Esophagus muscularis mucosa (tissue), 4 donors: ENCODE measurements around the gene MSANTD4. TPM values are rescaled to one million over a fixed set of nuclear protein-coding genes. Genes with fewer than 3 reads are reported as not detected.
A peak's percentile ranks its signal among the peaks of the same experiment; 100 is the strongest.

Experiments
- DNase-seq: peaks from one replicate; pipeline ENCODE4 v3.0.0-alpha.2; 2017; ENCODE audit errors: extremely low spot score
- H3K27ac ChIP-seq, 4 donors: fragments of 200-600 bp; sonication (generic); replicated peaks in 1 of 4; 1 replicate in 3 of 4; 2 replicates in 1 of 4; pipeline ENCODE4 v1.5.1; 2016 to 2019; ENCODE audit warnings: mild to moderate bottlenecking in 1 of 4
- H3K27me3 ChIP-seq, 4 donors: fragments of 200-600 bp; sonication (generic); one replicate each; pipeline versions ENCODE4 v1.5.1 to v1.6.0; 2016 to 2019
- H3K36me3 ChIP-seq, 4 donors: fragments of 200-600 bp; sonication (generic); one replicate each; pipeline ENCODE4 v1.5.1; 2016 to 2019
- H3K4me1 ChIP-seq, 4 donors: fragments of 200-600 bp; sonication (generic); one replicate each; pipeline ENCODE4 v1.5.1; 2016 to 2019
- H3K4me3 ChIP-seq, 4 donors: fragments of 200-600 bp; sonication (generic); 1 replicate in 2 of 4; 2 replicates in 2 of 4; pipeline ENCODE4 v1.5.1; 2016 to 2019; ENCODE audit warnings: mild to moderate bottlenecking in 4 of 4, moderate library complexity in 1 of 4
- H3K9me3 ChIP-seq, 4 donors: fragments of 200-600 bp; sonication (generic); 1 replicate in 3 of 4; 2 replicates in 1 of 4; pipeline ENCODE4 v1.5.1; 2016 to 2019
- EP300 ChIP-seq: sonication (generic); formaldehyde crosslinking; IDR thresholded peaks from one replicate; pipeline ENCODE4 v1.6.1; 2017; ENCODE audit warnings: antibody characterized with exemption
- POLR2A ChIP-seq: fragments of 450-650 bp; IDR thresholded peaks from one replicate; pipeline ENCODE4 v1.6.1; 2017; ENCODE audit warnings: antibody characterized with exemption, moderate library complexity, mild to moderate bottlenecking, low read depth
- POLR2AphosphoS5 ChIP-seq, 2 donors: sonication (generic); formaldehyde crosslinking; IDR thresholded peaks; one replicate each; pipeline ENCODE4 v1.6.1; 2017; ENCODE audit warnings: antibody characterized with exemption in 2 of 2
- WGBS: methylation state at CpG from one replicate; pipeline ENCODE4 v1.1.5; 2018; 5-methylcytosine and 5-hydroxymethylcytosine counted together
- intact Hi-C: fragments of 100-400 bp; cut with DNase I; formaldehyde crosslinking; loops from one replicate; pipeline ENCODE4 v1.15.1; 2023
- total RNA-seq, 4 donors: library from RNA; depleted of rRNA; stranded (reverse); fragments of >200 nt; gene quantifications; one replicate each; pipeline versions ENCODE4 v1.1.0 to v1.2.1, GENCODE V29; 2016
- TF ChIP-seq, protein P1 (sequence below), 3 experiments: fragments of 200-600 bp in 2 of 3; fragments of 450-650 bp in 1 of 3; sonication (generic) in 2 of 3; IDR thresholded peaks; one replicate each; pipeline ENCODE4 v1.5.1; 2017 to 2019; ENCODE audit warnings: antibody characterized with exemption in 3 of 3, mild to moderate bottlenecking in 2 of 3, moderate library complexity in 1 of 3

The MSANTD4 gene
- total RNA-seq, 4 donors from 2014 or later, result 22.5 to 32.8 (median 25.6) TPM

GRCh38 chr11:106047631-106048030 lies 25.6 kb upstream of the MSANTD4 start:
- intact Hi-C loops, result no loop called here
- H3K9me3 ChIP-seq, result no peaks in the 10 kb centered on the region
- DNase-seq, result no peak
- no peaks in the 10 kb centered on the region for H3K27me3 ChIP-seq
- H3K4me1 ChIP-seq, result peaks cover 5 to 30% (median 10%) of the 10 kb centered on the region in 4 donors
- no peak overlapping the region for H3K4me3 ChIP-seq
- H3K36me3 ChIP-seq, result no peaks in the 10 kb centered on the region
- TF ChIP-seq EP300, result no peak
- no peak for TF ChIP-seq POLR2AphosphoS5 (IDR thresholded peaks at IDR 0.05)
- TF ChIP-seq, protein P1, sequence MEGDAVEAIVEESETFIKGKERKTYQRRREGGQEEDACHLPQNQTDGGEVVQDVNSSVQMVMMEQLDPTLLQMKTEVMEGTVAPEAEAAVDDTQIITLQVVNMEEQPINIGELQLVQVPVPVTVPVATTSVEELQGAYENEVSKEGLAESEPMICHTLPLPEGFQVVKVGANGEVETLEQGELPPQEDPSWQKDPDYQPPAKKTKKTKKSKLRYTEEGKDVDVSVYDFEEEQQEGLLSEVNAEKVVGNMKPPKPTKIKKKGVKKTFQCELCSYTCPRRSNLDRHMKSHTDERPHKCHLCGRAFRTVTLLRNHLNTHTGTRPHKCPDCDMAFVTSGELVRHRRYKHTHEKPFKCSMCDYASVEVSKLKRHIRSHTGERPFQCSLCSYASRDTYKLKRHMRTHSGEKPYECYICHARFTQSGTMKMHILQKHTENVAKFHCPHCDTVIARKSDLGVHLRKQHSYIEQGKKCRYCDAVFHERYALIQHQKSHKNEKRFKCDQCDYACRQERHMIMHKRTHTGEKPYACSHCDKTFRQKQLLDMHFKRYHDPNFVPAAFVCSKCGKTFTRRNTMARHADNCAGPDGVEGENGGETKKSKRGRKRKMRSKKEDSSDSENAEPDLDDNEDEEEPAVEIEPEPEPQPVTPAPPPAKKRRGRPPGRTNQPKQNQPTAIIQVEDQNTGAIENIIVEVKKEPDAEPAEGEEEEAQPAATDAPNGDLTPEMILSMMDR (IDR thresholded peaks at IDR 0.05), result no peak
- TF ChIP-seq POLR2A, result no peak
- H3K27ac ChIP-seq, result peak overlapping the region in 3 of 4 donors; percentile 4 to 51 (median 38)

- no peak overlapping the region for H3K27ac ChIP-seq
- no peaks in the 10 kb centered on the region for H3K36me3 ChIP-seq
- no peaks in the 10 kb centered on the region for H3K9me3 ChIP-seq
- intact Hi-C loops, result no loop called here
- TF ChIP-seq, protein P1 (IDR thresholded peaks at IDR 0.05), result no peak
- no peak for TF ChIP-seq POLR2AphosphoS5 (IDR thresholded peaks at IDR 0.05)
- TF ChIP-seq POLR2A, result no peak
- TF ChIP-seq EP300, result no peak
- DNase-seq, result no peak
- H3K27me3 ChIP-seq, result no peaks in the 10 kb centered on the region
- H3K4me3 ChIP-seq, result no peak overlapping the region
- peaks cover 5 to 21% (median 10%) of the 10 kb centered on the region in 4 donors for H3K4me1 ChIP-seq
These were observed 21.5 kb upstream of the MSANTD4 start for GRCh38 chr11:106043540-106043939.

DNA sequence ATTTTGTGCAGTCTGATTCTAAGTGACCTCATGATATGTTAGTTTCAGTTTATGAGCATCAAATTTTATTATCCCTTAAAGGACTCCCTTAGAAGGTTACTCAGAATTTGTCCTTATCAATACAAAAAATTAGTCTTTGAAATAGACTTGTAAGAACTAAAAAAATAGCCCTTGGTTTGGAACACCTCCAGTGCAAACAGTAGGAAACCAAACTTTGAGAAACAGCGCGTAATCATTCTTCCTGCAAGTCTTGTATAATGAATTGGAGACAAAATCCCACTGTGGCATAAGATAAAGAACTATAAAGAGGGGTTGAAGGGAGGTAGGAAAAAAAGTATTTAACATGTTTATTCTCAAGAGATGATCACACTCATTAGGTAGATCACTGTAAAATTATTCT lies 10.8 kb upstream of the MSANTD4 start:
- Histone ChIP-seq H3K27me3 (no peaks in the 10 kb centered on the region), H3K9me3 (no peaks in the 10 kb centered on the region), H3K27ac (no peak overlapping the region), H3K4me1 (no peaks in the 10 kb centered on the region), H3K4me3 (no peak overlapping the region), H3K36me3 (no peaks in the 10 kb centered on the region)
- 79% methylated on average over 2 of the region's 2 CpGs for WGBS
- no peak for DNase-seq
- intact Hi-C loops, result no loop called here
- no peak for TF ChIP-seq POLR2AphosphoS5 (IDR thresholded peaks at IDR 0.05)
- TF ChIP-seq, protein P1 (IDR thresholded peaks at IDR 0.05), result no peak

GRCh38 chr11:106031936-106032335 lies 9.9 kb upstream of the MSANTD4 start:
- H3K27me3 ChIP-seq, result no peaks in the 10 kb centered on the region
- intact Hi-C loops, result no loop called here
- no peaks in the 10 kb centered on the region for H3K9me3 ChIP-seq
- 90% methylated on average over 3 of the region's 3 CpGs for WGBS
- H3K36me3 ChIP-seq, result no peaks in the 10 kb centered on the region
- H3K27ac ChIP-seq, result no peak overlapping the region
- no peak overlapping the region for H3K4me3 ChIP-seq
- H3K4me1 ChIP-seq, result no peaks in the 10 kb centered on the region
- no peak for DNase-seq
- no peak for TF ChIP-seq POLR2A
- TF ChIP-seq, protein P1 (IDR thresholded peaks at IDR 0.05), result no peak
- no peak for TF ChIP-seq EP300
- no peak for TF ChIP-seq POLR2AphosphoS5 (IDR thresholded peaks at IDR 0.05)

GRCh38 chr11:106031202-106031810 lies 9.3 kb upstream of the MSANTD4 start:
- intact Hi-C loops, result no loop called here
- no peak overlapping the region for H3K4me3 ChIP-seq
- no peaks in the 10 kb centered on the region for H3K36me3 ChIP-seq
- TF ChIP-seq EP300 (no peak), POLR2AphosphoS5 (IDR thresholded peaks at IDR 0.05) (no peak), POLR2A (no peak)
- TF ChIP-seq, protein P1 (IDR thresholded peaks at IDR 0.05), result no peak
- H3K27ac ChIP-seq, result no peak overlapping the region
- WGBS, result 74% methylated on average over 2 of the region's 2 CpGs
- H3K27me3 ChIP-seq, result no peaks in the 10 kb centered on the region
- no peak for DNase-seq
- H3K4me1 ChIP-seq, result no peaks in the 10 kb centered on the region
- H3K9me3 ChIP-seq, result no peaks in the 10 kb centered on the region
